Fibroblast of skin of abdomen (primary cell): ENCODE data around the gene SLC20A1.
A peak's percentile ranks its signal among the peaks of the same experiment; 100 is the strongest.
"Not testable (repeated sequence)": the region's sequence is repeated elsewhere in the genome, so short reads cannot be mapped to it uniquely, and the experiment has no call there.

ENCODE experiments used
- DNase-seq: peaks from one replicate; pipeline ENCODE4 v3.0.0-alpha.2; 2013

SLC20A1 gene

GRCh38 chr2:112646791-112647689 is 1.3 kb downstream of the SLC20A1 start:
- no peak for DNase-seq

GRCh38 chr2:112648081-112648480 is 2.3 kb downstream of the SLC20A1 start:
- DNase-seq = no peak

- DNase-seq = no peak
Measured at GRCh38 chr2:112656679-112657078, 10.9 kb downstream of the SLC20A1 start.

- no peak for DNase-seq
Measured at GRCh38 chr2:112658301-112658700, 12.6 kb downstream of the SLC20A1 start.

GRCh38 chr2:112658839-112659667 is 13.3 kb downstream of the SLC20A1 start:
- DNase-seq = no peak

- no peak for DNase-seq
Measured at GRCh38 chr2:112660138-112660537, 14.4 kb downstream of the SLC20A1 start.

- DNase-seq = no peak
Measured at GRCh38 chr2:112661656-112662305, 16.0 kb downstream of the SLC20A1 start.

GRCh38 chr2:112662704-112663103 is 17.0 kb downstream of the SLC20A1 start:
- DNase-seq = no peak

- DNase-seq = no peak
Measured at GRCh38 chr2:112664689-112665088, 18.9 kb downstream of the SLC20A1 start.

GRCh38 chr2:112665113-112665780 is 19.5 kb downstream of the SLC20A1 start:
- no peak for DNase-seq

- no peak for DNase-seq
Measured at GRCh38 chr2:112666761-112667122, 21.0 kb downstream of the SLC20A1 start.

GRCh38 chr2:112667540-112667939 is 21.8 kb downstream of the SLC20A1 start:
- DNase-seq = not testable (repeated sequence)

GRCh38 chr2:112669667-112670066 is 23.9 kb downstream of the SLC20A1 start:
- DNase-seq = no peak

- no peak for DNase-seq
Measured at GRCh38 chr2:112670252-112671022, 24.7 kb downstream of the SLC20A1 start.

GRCh38 chr2:112671801-112672200 is 26.1 kb downstream of the SLC20A1 start:
- DNase-seq = no peak

GRCh38 chr2:112673008-112673407 is 27.3 kb downstream of the SLC20A1 start:
- no peak for DNase-seq

GRCh38 chr2:112674229-112674628 is 28.5 kb downstream of the SLC20A1 start:
- DNase-seq = peak; percentile 13

- no peak for DNase-seq
Measured at GRCh38 chr2:112679484-112679883, 33.7 kb downstream of the SLC20A1 start.

GRCh38 chr2:112680666-112681101 is 34.9 kb downstream of the SLC20A1 start:
- DNase-seq = no peak

- DNase-seq = no peak
Measured at GRCh38 chr2:112682101-112682500, 36.4 kb downstream of the SLC20A1 start.

- no peak for DNase-seq
Measured at GRCh38 chr2:112683550-112684414, 38.0 kb downstream of the SLC20A1 start.
